ENCODE measurements around the gene NMNAT2. TPM values are rescaled to one million over a fixed set of nuclear protein-coding genes. Genes with fewer than 3 reads are reported as not detected.

NMNAT2 gene
- total RNA-seq, 1 experiment from 2014 or later, result 11.4 TPM

DNA sequence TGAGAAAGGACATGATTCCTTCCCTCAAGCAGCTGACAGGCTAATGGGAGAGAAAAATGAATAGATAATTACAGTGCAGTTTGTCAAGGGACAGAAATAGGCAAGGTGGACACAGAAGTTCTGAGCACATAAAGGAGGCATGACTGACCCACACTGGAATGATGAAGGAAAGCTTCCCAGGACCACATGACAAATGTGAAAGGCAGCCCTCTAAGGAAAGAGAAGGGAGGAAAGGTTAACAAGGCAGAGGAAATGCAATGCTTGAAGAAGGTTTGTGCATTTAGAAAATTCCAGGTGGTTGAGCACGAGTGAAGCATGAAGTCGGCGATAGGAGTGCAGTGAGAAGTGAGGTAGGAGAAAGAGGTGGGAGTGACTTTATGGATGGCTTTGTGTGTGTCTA is 194.7 kb downstream of the NMNAT2 start:
- H3K4me3 Mint-ChIP-seq, result no peak overlapping the region

More for the DNA sequence above, 194.7 kb downstream of the NMNAT2 start:
- no peaks in the 10 kb centered on the region for H3K23me2 ChIP-seq (ENCODE audit: insufficient read length, low read depth, low read length, poor library complexity, severe bottlenecking)
- no peak overlapping the region for H2BK20ac ChIP-seq (ENCODE audit: low read depth, low read length, poor library complexity, severe bottlenecking)
- H3K18ac ChIP-seq (ENCODE audit: insufficient read length, low read depth, low read length), result no peak overlapping the region
- no peaks in the 10 kb centered on the region for H3K9me3 Mint-ChIP-seq
- no peak overlapping the region for H4K8ac ChIP-seq (replicated peaks; ENCODE audit: insufficient read length, low read depth, low read length)
- H3K27ac ChIP-seq (ENCODE audit: insufficient read length, low read depth, low read length), result no peak overlapping the region
- no peaks in the 10 kb centered on the region for H3K27me3 ChIP-seq (ENCODE audit: insufficient read depth, low read length)
- H3K14ac ChIP-seq (ENCODE audit: insufficient read depth, low read length), result no peak overlapping the region
- TF ChIP-seq, protein P1, sequence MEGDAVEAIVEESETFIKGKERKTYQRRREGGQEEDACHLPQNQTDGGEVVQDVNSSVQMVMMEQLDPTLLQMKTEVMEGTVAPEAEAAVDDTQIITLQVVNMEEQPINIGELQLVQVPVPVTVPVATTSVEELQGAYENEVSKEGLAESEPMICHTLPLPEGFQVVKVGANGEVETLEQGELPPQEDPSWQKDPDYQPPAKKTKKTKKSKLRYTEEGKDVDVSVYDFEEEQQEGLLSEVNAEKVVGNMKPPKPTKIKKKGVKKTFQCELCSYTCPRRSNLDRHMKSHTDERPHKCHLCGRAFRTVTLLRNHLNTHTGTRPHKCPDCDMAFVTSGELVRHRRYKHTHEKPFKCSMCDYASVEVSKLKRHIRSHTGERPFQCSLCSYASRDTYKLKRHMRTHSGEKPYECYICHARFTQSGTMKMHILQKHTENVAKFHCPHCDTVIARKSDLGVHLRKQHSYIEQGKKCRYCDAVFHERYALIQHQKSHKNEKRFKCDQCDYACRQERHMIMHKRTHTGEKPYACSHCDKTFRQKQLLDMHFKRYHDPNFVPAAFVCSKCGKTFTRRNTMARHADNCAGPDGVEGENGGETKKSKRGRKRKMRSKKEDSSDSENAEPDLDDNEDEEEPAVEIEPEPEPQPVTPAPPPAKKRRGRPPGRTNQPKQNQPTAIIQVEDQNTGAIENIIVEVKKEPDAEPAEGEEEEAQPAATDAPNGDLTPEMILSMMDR (conservative IDR thresholded peaks at IDR 0.05), result no peak
- H4K20me1 ChIP-seq (ENCODE audit: control insufficient read depth, insufficient read depth, insufficient read length), result no peaks in the 10 kb centered on the region
- H3K4ac ChIP-seq (ENCODE audit: low read depth, low read length), result no peak overlapping the region
- no CpG with 5 or more reads among the region's 3 CpGs for WGBS (ENCODE audit: extremely low coverage, insufficient read length, low lambda C conversion rate)
- no peaks in the 10 kb centered on the region for H3K79me1 ChIP-seq (ENCODE audit: insufficient read depth, low read depth, low read length, poor library complexity, severe bottlenecking)
- H3K4me1 ChIP-seq (ENCODE audit: insufficient read depth, low read length), result peaks cover 15% of the 10 kb centered on the region; the same call in 1 of the 2 replicates
- no peak overlapping the region for H4K91ac ChIP-seq (ENCODE audit: insufficient read length, low read depth, low read length)
- no peak overlapping the region for H3T11ph ChIP-seq (ENCODE audit: low read length)
- no peak overlapping the region for H2BK15ac ChIP-seq (ENCODE audit: low read depth, low read length)
- H3K4me2 ChIP-seq (ENCODE audit: insufficient read depth, insufficient read length, low read length), result no peak overlapping the region
- no peak overlapping the region for H2BK12ac ChIP-seq (ENCODE audit: insufficient read length, low read depth, low read length)
- no peaks in the 10 kb centered on the region for H3K36me3 Mint-ChIP-seq (ENCODE audit: insufficient read depth in 1 of 3, low read depth in 3 of 3)
- no peak overlapping the region for H2BK120ac ChIP-seq (ENCODE audit: low read depth, low read length, poor library complexity, severe bottlenecking)
- H3K9ac ChIP-seq (ENCODE audit: extremely low read depth, insufficient read length, low read length), result no peak overlapping the region
- no peak for DNase-seq
- no peak overlapping the region for H2AFZ ChIP-seq (ENCODE audit: low read length)
- H2BK5ac ChIP-seq (ENCODE audit: insufficient read length, low read length), result no peak overlapping the region
- no peaks in the 10 kb centered on the region for H3K9me3 ChIP-seq (ENCODE audit: control insufficient read depth, low read depth, low read length)
- peaks cover 31% of the 10 kb centered on the region in 2 experiments for H3K4me1 Mint-ChIP-seq
- no peaks in the 10 kb centered on the region for H3K27me3 Mint-ChIP-seq (ENCODE audit: low read depth)
- H3K27ac Mint-ChIP-seq, result no peak overlapping the region
- H2AK5ac ChIP-seq (ENCODE audit: insufficient read length, low read length), result no peak overlapping the region
- H3K79me2 ChIP-seq (ENCODE audit: insufficient read depth, low read length), result no peaks in the 10 kb centered on the region
- H3K56ac ChIP-seq (ENCODE audit: insufficient read length, low read depth, low read length), result no peak overlapping the region
- no peak overlapping the region for H3K23ac ChIP-seq (ENCODE audit: insufficient read length, low read depth, low read length)
- H4K5ac ChIP-seq (ENCODE audit: insufficient read length, low read depth, low read length), result no peak overlapping the region
